Ramos (cell line): ENCODE measurements around the gene CFP.
"Not testable (repeated sequence)": the region's sequence is repeated elsewhere in the genome, so short reads cannot be mapped to it uniquely, and the experiment has no call there.

Experiments used
- in situ Hi-C: fragments of 300-500 bp; cut with MboI; formaldehyde crosslinking; loops from one replicate; pipeline ENCODE4 v1.14.3; 2022; ENCODE audit warnings: low sequenced_read_pairs; ENCODE audit not compliant: unreplicated experiment

Gene CFP

DNA sequence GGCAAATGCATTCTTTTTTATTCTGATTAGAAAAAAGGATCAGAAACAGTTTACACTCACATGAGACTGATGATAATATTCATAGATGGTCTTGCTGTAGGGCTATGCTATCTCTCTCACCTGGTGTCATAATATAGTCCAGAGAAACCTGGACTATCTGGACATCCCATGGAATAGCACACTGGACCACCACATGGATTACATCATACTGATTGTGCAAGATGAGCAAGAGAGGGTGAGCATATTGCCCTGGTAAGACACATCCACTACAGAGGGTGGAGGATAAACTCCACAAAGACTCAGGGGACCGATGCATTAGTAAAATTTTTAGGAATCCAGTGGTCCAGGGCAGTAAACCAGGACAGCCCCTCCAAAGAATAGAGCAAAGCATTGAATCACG lies 18.2 kb downstream of the CFP start:
- in situ Hi-C loops: no loop called here

DNA sequence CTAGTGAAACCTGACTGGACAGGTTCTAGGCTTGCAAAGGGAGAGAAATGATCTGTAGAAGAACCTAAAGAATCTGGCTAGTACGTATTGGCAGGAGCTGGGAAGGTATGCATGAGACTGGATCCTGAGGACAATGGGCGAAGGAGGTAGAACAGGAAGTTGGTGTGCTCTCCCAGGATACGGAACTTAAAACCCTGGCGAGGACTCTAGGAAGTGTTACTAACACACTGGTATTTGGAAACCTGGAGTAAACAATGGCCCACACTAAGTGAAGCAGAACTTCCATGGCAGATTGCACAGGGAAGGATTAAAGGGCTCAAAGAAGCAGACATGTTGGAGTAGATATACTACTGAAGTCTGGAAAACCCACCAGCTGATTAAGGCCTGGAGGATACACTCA lies 19.2 kb downstream of the CFP start:
- in situ Hi-C loops: no loop called here

DNA sequence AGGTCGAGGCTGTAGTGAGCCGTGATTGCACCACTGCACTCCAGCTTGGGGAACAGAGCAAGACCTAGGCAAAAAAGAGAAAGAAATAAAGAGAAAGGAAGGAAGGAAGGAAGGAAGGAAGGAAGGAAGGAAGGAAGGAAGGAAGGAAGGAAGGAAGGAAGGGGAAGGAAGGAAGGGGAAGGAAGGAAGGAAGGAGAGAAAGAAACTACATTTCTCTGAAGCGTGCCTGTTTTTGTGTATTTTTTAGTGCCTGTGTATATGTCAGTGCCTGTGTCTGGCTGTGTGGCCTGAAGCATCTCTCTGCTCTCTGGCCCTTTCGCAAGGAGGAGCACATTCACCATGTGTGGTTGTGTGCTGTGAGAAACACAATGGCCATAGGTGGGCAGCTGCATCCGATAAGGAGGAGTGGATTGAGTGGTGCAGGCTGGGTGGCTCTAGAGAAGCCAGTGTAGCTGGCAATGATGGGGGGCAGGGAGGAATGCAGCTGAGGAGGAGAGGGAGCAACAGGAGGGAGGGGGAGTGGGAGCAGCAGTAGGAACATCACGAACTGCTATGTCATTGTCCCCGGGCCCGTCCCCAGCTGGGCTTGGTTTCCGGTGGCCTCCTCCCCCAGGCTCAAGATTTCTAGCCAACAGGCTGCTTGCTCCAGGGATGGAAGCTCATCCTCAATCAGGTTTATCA lies 21.5 kb downstream of the CFP start:
- in situ Hi-C loops: no loop called here

GRCh38 chrX:47607091-47607490 lies 22.6 kb downstream of the CFP start:
- in situ Hi-C loops: no loop called here

DNA sequence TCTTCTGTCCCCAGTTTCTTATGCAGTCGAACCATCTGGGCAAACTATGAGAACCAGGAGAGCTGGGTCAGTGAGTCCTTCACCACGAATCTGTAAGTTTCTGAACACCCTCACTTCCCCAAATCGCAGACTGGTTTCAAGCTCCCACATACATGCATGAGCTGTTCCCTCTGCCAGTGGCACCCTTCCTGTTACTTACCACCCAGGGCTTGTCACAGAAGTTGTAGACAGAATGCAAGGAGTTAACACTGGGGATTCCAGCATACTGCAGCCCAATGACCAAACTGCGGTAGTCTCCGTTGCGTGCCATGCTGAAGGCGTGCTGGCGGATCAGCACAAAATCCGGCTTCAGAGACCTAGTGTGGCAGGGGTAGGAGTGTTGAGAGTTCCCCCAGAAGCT lies 24.7 kb downstream of the CFP start:
- in situ Hi-C loops: no loop called here

DNA sequence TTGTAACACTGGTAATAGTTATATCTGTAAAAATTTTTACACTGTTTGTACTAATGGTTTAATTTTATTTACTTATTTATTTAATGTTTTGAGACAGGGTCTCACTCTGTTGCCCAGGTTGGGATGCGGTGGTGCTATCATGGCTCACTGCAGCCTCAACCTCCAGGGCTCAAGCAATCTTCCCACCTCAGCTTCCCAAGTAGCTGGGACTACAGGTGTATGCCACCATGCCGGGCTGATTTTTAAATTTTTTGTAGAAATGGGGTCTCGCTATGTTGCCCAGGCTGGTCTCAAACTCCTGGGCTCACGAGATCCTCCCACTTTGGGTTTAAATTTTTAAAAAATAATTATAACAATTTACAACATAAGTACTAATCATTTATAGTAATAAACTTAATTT lies 26.6 kb downstream of the CFP start:
- in situ Hi-C loops: not testable (repeated sequence)

- in situ Hi-C loops: no loop called here
Observed at GRCh38 chrX:47597222-47597621, 32.5 kb downstream of the CFP start.

DNA sequence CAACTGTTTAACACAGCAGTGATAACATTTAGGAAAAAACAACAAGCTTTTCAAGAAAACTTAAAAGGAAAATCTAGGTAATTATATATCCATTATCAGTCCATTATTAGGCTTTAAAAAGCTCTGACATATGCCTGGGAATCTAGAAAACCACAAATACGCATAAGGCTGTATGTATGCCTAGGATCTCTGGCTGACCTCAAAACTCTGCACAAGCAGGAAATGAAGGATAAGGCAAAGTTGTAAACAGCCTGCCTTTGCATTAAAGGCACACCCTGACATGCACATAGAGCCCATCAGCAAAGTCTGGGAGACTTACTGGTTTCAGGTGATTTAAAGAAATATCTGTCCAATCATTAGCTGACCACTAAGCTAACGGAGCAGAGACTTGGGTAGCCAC lies 33.5 kb downstream of the CFP start:
- in situ Hi-C loops: no loop called here

- in situ Hi-C loops: no loop called here
Observed at GRCh38 chrX:47595716-47596251, 33.9 kb downstream of the CFP start.

GRCh38 chrX:47593522-47593921 lies 36.2 kb downstream of the CFP start:
- in situ Hi-C loops: no loop called here

DNA sequence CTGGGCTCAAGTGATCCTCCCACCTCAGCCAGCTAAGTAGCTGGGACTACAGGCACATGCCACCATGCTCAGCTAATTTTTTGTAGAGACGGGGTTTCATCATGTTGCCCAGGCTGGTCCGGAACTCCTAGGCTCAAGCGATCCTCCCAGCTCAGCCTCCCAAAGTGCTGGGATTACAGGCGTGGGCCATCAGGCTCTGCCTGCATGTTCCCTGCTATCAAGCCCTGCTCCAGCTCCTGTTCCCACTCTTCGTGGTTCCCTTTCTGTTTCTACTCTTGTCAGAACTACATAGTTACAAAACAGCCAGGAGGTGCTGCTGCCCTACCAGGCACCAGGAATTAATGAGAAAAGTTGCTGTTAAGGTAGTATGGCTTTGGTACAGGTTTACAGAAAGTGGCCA lies 38.7 kb downstream of the CFP start:
- in situ Hi-C loops: no loop called here

- in situ Hi-C loops: no loop called here
Observed at GRCh38 chrX:47587906-47588735, 41.6 kb downstream of the CFP start.

DNA sequence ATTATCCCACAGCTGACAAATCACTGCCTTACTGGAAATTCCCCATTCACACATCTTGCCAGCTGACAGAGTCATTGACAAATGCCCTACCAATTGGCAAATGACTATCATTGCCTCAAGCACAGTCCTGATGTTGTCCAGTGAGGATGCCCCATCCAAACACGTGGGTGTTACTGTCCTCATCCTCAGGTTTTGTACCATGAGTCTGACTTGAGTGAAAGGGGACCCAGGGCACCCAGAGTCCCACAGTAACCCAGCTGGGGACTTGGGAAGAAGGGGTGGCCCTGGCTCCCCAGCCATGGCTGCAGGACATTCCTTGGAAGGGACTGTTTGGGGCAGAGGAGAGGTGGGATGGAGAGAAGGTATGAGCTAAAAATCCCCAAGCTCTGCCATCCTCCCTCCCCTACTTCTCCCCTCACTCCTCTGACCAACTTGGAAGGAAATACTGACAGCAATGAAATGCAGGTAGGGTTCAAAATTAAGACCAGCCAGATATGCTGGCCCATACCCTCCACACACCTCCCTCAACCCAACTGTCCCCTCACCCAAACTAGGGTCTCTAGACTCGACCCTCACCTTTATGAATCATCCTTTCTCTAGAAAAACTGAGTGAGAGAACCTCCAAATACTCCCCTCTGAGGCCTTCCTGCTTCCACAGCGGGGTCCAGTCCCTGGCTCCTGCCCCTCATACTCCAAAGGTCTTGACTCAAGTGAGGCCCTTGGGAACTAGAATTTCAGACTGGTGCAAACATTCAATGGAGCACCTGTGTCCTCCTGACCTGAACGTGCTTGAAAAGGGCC lies 42.4 kb downstream of the CFP start:
- in situ Hi-C loops: no loop called here

- in situ Hi-C loops: no loop called here
Observed at GRCh38 chrX:47586043-47586787, 43.5 kb downstream of the CFP start.

DNA sequence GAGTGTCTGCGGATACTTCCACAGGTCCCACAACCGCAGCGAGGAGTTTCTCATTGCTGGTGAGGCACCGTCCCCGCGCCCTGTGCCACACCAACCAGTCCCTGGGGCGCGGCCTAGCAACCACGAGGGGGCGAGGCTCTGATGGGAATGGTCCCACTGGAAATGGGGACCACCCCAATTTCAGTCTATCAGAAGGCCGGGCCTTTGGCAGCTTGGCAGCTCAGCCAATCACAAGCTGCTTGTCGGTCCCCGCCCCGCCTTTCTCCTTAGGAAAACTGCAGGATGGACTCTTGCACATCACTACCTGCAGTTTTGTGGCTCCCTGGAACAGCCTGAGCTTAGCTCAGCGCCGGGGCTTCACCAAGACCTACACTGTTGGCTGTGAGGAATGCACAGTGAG lies 44.5 kb downstream of the CFP start:
- in situ Hi-C loops: no loop called here

DNA sequence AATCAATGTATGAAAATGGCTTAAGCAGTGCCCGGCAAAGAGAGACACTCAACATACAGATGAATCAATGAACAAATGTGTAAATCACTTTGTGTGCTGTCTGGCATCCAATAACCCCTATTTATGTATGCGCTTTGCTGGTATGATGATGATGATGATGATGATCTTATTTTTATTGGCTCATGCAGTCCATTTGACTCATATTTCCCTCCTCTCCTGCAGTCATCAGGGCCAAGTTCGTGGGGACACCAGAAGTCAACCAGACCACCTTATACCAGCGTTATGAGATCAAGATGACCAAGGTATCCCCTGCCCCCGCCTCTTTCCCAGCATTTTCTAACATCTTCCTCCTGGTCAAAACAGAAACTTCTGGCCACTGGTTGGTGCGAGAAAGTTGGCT lies 45.0 kb downstream of the CFP start:
- in situ Hi-C loops: no loop called here

DNA sequence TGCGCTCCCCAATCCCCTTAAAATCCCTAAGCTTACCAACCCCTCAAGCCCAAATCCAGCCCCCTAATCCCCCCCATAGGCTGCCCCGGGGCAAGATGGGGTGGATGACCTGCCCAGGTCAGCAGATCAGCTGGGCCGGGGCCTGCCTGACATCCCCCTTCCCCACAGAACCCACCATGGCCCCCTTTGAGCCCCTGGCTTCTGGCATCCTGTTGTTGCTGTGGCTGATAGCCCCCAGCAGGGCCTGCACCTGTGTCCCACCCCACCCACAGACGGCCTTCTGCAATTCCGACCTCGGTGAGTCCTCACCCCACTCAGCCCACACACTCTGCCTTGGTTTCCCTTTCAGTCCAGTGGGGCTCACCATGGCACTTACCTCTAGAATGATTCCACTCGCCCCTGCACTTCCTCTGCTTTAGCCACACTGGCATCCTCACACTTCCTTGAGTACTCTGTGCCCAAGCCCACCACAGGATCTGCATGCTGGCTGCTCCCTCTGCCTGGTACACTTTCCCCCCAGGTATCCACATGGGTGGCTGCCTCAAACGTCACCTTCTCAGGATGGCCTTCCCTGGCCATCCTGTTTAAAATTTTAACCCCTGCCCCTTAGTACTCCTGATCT lies 46.4 kb downstream of the CFP start:
- in situ Hi-C loops: no loop called here

DNA sequence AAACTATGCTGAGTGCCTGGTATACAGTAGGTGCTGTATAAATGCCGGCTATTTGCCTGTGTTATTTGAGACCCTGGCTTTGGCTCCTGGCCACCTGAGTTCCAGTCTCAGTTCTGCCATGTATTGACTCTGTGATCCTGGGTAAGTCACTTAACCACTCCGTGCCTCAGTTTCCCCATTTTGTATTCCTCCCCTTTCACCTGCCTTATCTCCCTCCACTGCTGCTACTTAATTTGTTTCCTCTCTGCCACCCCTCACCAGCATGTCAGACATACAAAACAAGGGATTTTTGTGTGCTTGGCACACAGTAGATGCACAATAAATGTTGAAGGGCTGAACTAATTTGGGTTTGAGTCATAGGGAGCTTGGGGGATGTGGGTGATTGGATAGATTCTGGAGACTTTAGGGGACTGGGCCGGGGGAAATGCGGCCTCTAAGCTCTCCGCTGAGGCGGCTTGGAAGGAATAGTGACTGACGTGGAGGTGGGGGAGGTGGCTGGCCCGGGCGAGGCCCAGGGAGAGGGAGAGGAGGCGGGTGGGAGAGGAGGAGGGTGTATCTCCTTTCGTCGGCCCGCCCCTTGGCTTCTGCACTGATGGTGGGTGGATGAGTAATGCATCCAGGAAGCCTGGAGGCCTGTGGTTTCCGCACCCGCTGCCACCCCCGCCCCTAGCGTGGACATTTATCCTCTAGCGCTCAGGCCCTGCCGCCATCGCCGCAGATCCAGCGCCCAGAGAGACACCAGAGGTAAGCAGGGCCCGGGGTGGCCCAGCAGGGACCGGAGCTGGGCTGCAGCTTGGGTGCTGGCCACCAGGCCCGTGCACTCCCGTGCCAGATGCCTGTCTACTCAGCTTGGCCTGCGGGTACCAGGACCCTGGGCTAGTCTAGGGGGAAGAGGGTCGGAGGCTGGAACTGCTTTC lies 47.7 kb downstream of the CFP start, which contains the start of gene TIMP1:
Gene TIMP1 (plus strand): TSS at position 706 of the 917 bp plus-strand sequence. CDS start 980 bp downstream, outside the sequence.
- in situ Hi-C loops: no loop called here

DNA sequence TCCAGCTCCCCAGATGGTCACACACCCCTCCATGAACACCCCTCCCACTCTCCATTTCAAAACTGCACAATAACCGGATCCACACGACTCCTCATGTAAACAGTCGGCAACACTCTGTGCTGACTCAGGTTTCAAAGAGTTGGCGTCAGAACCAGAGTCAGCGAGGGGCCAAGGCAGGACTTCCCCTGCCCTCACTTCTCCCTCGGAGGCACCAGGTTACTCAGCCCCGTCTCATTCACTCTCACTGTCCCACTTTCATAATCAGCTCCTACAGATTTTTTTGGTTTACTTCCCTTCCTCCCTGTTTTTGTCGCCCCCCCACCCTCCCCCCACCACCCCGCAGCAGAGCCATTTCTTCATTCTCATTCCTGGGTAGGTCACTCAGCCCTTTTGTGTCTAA lies 50.2 kb downstream of the CFP start:
- in situ Hi-C loops: no loop called here
